Activated naive CD8-positive, alpha-beta T cell treated with anti-CD3 and anti-CD28 coated beads, Interleukin-2, amount 10 ng/mL, durations not matched to agents 7 days and 5 days (primary cell): ENCODE measurements around the gene WDR70. TPM values are rescaled to one million over a fixed set of nuclear protein-coding genes. Genes with fewer than 3 reads are reported as not detected.
"Not testable (repeated sequence)": the region's sequence is repeated elsewhere in the genome, so short reads cannot be mapped to it uniquely, and the experiment has no call there.

ENCODE experiments used
- ATAC-seq: fragments of 150-1000 bp; cut with Tn5 transposase; one replicate; pipeline ENCODE4 v1.10.0; 2021; ENCODE audit warnings: low read depth, moderate library complexity
- POLR2A ChIA-PET: fragments of 350-600 bp; sonication (Branson Sonifier 250); formaldehyde crosslinking; loops from one replicate; lab custom pipeline; 2021; ENCODE audit warnings: antibody characterized with exemption; lab: Charles Lee
- DNase-seq: peaks from one replicate; pipeline ENCODE4 v3.0.0; 2021
- H3K27ac Mint-ChIP-seq: one replicate; pipeline ENCODE4 v1.8.0; 2022; ENCODE audit warnings: mild to moderate bottlenecking, mixed read lengths
- H3K27me3 Mint-ChIP-seq: one replicate; pipeline ENCODE4 v1.8.0; 2022; ENCODE audit warnings: mild to moderate bottlenecking, moderate library complexity, mixed read lengths
- H3K36me3 Mint-ChIP-seq: one replicate; pipeline ENCODE4 v1.8.0; 2021; ENCODE audit warnings: mild to moderate bottlenecking, mixed read lengths
- H3K4me1 Mint-ChIP-seq: one replicate; pipeline ENCODE4 v1.8.0; 2021; ENCODE audit warnings: mixed read lengths
- H3K4me3 Mint-ChIP-seq: one replicate; pipeline ENCODE4 v1.8.0; 2022; ENCODE audit warnings: mild to moderate bottlenecking, moderate library complexity, mixed read lengths
- H3K9me3 Mint-ChIP-seq: one replicate; pipeline ENCODE4 v1.8.0; 2021; ENCODE audit warnings: mixed read lengths
- total RNA-seq, 2 experiments: library from RNA; stranded (reverse); gene quantifications; one replicate each; pipeline ENCODE4 v1.2.3, GENCODE V29; 2021

WDR70 gene
- total RNA-seq, 2 experiments from 2014 or later, result 35.8 to 37.6 TPM

DNA sequence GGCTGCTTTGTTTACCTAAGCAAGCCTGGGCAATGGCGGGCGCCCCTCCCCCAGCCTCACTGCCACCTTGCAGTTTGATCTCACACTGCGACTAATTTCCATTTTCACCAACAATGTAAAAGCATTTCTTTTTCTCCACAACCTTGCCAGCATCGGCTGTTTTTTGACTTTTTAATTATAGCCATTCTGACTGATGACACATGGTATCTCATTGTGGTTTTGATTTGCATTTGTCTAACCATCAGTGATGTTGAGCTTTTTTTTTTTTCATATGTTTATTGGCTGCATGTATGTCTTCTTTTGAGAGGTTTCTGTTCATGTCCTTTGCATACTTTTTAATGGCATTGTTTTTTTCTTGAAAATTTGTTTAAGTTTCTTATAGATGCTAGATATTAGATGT is 300.8 kb downstream of the WDR70 start:
- H3K27me3 Mint-ChIP-seq, H3K27ac Mint-ChIP-seq, H3K4me3 Mint-ChIP-seq, ATAC-seq, H3K4me1 Mint-ChIP-seq, POLR2A ChIA-PET, DNase-seq: not testable (repeated sequence)
- Mint-ChIP-seq H3K9me3 (peaks cover 25% of the 10 kb centered on the region), H3K36me3 (peaks cover 26% of the 10 kb centered on the region)

GRCh38 chr5:37683072-37683471 is 304.0 kb downstream of the WDR70 start:
- Mint-ChIP-seq H3K36me3 (peaks cover 25% of the 10 kb centered on the region), H3K27ac (no peak overlapping the region), H3K4me3 (no peak overlapping the region), H3K27me3 (no peaks in the 10 kb centered on the region), H3K9me3 (peaks cover 23% of the 10 kb centered on the region), H3K4me1 (no peaks in the 10 kb centered on the region)
- ATAC-seq, result no peak
- no peak for DNase-seq
- POLR2A ChIA-PET, result no interaction called here

- no peak for ATAC-seq
- no peak for DNase-seq
- Mint-ChIP-seq H3K4me1 (no peaks in the 10 kb centered on the region), H3K27me3 (no peaks in the 10 kb centered on the region), H3K9me3 (peaks cover 19% of the 10 kb centered on the region), H3K36me3 (peaks cover 25% of the 10 kb centered on the region), H3K27ac (no peak overlapping the region), H3K4me3 (no peak overlapping the region)
- POLR2A ChIA-PET, result no interaction called here
Observed at GRCh38 chr5:37685211-37685610, 306.1 kb downstream of the WDR70 start.

DNA sequence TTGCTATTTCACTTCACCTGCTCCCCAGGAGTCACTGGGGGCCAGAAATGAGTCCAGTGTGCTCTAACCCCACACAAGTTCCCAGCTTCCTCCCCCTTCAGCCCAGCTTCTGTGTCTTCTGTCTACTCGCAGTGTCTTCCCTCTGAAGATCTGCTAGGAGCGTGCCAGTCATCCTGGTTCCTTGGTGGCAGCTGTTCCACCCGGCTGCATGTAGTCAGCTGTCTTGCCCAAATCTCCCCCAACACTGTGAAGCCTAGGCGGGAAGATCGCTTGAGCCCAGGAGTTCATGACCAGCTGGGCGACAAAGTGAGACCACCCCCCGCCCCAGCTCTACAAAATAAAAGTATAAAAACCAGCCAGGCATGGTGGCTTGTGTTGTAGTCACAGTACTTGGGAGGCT is 306.7 kb downstream of the WDR70 start:
- Mint-ChIP-seq H3K4me1 (no peaks in the 10 kb centered on the region), H3K27ac (no peak overlapping the region), H3K9me3 (peaks cover 18% of the 10 kb centered on the region), H3K27me3 (no peaks in the 10 kb centered on the region), H3K4me3 (no peak overlapping the region), H3K36me3 (peaks cover 21% of the 10 kb centered on the region)
- POLR2A ChIA-PET, result no interaction called here
- no peak for DNase-seq
- ATAC-seq, result no peak

GRCh38 chr5:37688925-37689324 is 309.8 kb downstream of the WDR70 start:
- H3K27me3 Mint-ChIP-seq, H3K4me1 Mint-ChIP-seq, DNase-seq, ATAC-seq, H3K36me3 Mint-ChIP-seq, H3K27ac Mint-ChIP-seq, H3K4me3 Mint-ChIP-seq, H3K9me3 Mint-ChIP-seq, POLR2A ChIA-PET: not testable (repeated sequence)

- H3K27me3 Mint-ChIP-seq, DNase-seq, H3K4me3 Mint-ChIP-seq, POLR2A ChIA-PET, H3K4me1 Mint-ChIP-seq, ATAC-seq, H3K27ac Mint-ChIP-seq: not testable (repeated sequence)
- Mint-ChIP-seq H3K36me3 (peaks cover 15% of the 10 kb centered on the region), H3K9me3 (peaks cover 14% of the 10 kb centered on the region)
Observed at GRCh38 chr5:37694333-37694732, 315.2 kb downstream of the WDR70 start.

- POLR2A ChIA-PET, result no interaction called here
- no peak overlapping the region for H3K27ac Mint-ChIP-seq
- peaks cover 12% of the 10 kb centered on the region for H3K36me3 Mint-ChIP-seq
- no peak for ATAC-seq
- DNase-seq, result no peak
- H3K4me1 Mint-ChIP-seq, result no peaks in the 10 kb centered on the region
- H3K4me3 Mint-ChIP-seq, result no peak overlapping the region
- H3K9me3 Mint-ChIP-seq, result peaks cover 14% of the 10 kb centered on the region
- no peaks in the 10 kb centered on the region for H3K27me3 Mint-ChIP-seq
Observed at GRCh38 chr5:37694867-37695266, 315.7 kb downstream of the WDR70 start.

- peaks cover 11% of the 10 kb centered on the region for H3K36me3 Mint-ChIP-seq
- H3K4me1 Mint-ChIP-seq, result no peaks in the 10 kb centered on the region
- ATAC-seq, result no peak
- H3K4me3 Mint-ChIP-seq, result no peak overlapping the region
- no peaks in the 10 kb centered on the region for H3K27me3 Mint-ChIP-seq
- H3K9me3 Mint-ChIP-seq, result peaks cover 13% of the 10 kb centered on the region
- no peak for DNase-seq
- H3K27ac Mint-ChIP-seq, result no peak overlapping the region
- POLR2A ChIA-PET, result no interaction called here
Observed at GRCh38 chr5:37695647-37696046, 316.5 kb downstream of the WDR70 start.

DNA sequence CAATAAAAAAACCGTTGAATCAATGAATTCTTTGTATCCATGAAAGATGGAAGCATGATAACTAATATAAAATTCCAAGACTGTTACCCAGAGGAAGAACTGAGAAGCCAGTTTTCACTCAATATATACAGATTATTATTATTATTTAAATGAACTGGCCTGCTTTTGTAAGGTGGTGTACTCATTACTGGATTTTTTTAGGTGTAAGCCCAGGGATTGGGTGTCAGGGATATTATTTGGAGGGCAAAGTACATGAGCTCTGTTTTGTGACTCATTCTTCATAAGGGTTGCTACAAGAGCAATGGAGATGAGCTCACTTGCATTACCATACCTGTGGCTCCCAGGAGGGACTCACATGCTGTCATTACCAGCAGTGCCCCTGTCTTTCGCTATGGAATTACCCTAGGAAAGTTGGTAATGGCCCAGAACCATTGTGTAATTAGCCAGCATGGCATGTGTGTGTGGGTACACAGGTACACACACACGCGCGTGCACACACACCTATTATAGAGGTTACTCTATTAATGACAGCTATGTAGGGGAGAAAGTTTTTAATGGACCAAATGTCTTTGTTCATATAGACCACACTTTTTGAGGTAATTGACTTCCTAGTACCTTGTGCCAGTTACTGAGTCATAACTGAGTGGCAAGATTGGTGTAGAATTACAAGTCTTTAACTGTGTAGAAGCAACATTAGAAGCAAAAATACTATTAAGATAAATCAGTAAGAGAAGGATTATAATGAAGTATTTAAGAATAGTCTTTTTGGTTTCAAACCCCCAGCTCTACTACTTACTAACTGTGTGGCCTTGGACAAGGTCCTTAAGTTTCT is 317.3 kb downstream of the WDR70 start:
- peaks cover 11% of the 10 kb centered on the region for H3K36me3 Mint-ChIP-seq
- POLR2A ChIA-PET, result no interaction called here
- H3K9me3 Mint-ChIP-seq, result peaks cover 12% of the 10 kb centered on the region
- no peak for ATAC-seq
- H3K4me3 Mint-ChIP-seq, result no peak overlapping the region
- no peak for DNase-seq
- H3K27ac Mint-ChIP-seq, result no peak overlapping the region
- H3K27me3 Mint-ChIP-seq, result no peaks in the 10 kb centered on the region
- no peaks in the 10 kb centered on the region for H3K4me1 Mint-ChIP-seq

GRCh38 chr5:37701868-37702267 is 322.8 kb downstream of the WDR70 start:
- DNase-seq (no peak), ATAC-seq (no peak)
- no peaks in the 10 kb centered on the region for H3K9me3 Mint-ChIP-seq
- no peaks in the 10 kb centered on the region for H3K27me3 Mint-ChIP-seq
- POLR2A ChIA-PET, result no interaction called here
- H3K36me3 Mint-ChIP-seq, result peaks cover 10% of the 10 kb centered on the region
- H3K4me3 Mint-ChIP-seq, result no peak overlapping the region
- no peaks in the 10 kb centered on the region for H3K4me1 Mint-ChIP-seq
- no peak overlapping the region for H3K27ac Mint-ChIP-seq

GRCh38 chr5:37703841-37704241 is 324.7 kb downstream of the WDR70 start:
- ATAC-seq, result no peak
- POLR2A ChIA-PET, result no interaction called here
- DNase-seq, result no peak
- no peaks in the 10 kb centered on the region for H3K9me3 Mint-ChIP-seq
- no peak overlapping the region for H3K4me3 Mint-ChIP-seq
- H3K27me3 Mint-ChIP-seq, result no peaks in the 10 kb centered on the region
- H3K4me1 Mint-ChIP-seq, result no peaks in the 10 kb centered on the region
- no peak overlapping the region for H3K27ac Mint-ChIP-seq
- peaks cover 10% of the 10 kb centered on the region for H3K36me3 Mint-ChIP-seq

GRCh38 chr5:37704406-37704805 is 325.3 kb downstream of the WDR70 start:
- Mint-ChIP-seq H3K4me3 (no peak overlapping the region), H3K36me3 (peaks cover 10% of the 10 kb centered on the region), H3K9me3 (no peaks in the 10 kb centered on the region), H3K27ac (no peak overlapping the region), H3K4me1 (no peaks in the 10 kb centered on the region), H3K27me3 (no peaks in the 10 kb centered on the region)
- no peak for ATAC-seq
- DNase-seq, result no peak
- POLR2A ChIA-PET, result no interaction called here

- no peaks in the 10 kb centered on the region for H3K4me1 Mint-ChIP-seq
- peaks cover 6% of the 10 kb centered on the region for H3K36me3 Mint-ChIP-seq
- no peaks in the 10 kb centered on the region for H3K9me3 Mint-ChIP-seq
- H3K4me3 Mint-ChIP-seq, result no peak overlapping the region
- DNase-seq, result no peak
- no peak overlapping the region for H3K27ac Mint-ChIP-seq
- POLR2A ChIA-PET, result no interaction called here
- H3K27me3 Mint-ChIP-seq, result no peaks in the 10 kb centered on the region
- no peak for ATAC-seq
Observed at GRCh38 chr5:37709020-37709419, 329.9 kb downstream of the WDR70 start.

DNA sequence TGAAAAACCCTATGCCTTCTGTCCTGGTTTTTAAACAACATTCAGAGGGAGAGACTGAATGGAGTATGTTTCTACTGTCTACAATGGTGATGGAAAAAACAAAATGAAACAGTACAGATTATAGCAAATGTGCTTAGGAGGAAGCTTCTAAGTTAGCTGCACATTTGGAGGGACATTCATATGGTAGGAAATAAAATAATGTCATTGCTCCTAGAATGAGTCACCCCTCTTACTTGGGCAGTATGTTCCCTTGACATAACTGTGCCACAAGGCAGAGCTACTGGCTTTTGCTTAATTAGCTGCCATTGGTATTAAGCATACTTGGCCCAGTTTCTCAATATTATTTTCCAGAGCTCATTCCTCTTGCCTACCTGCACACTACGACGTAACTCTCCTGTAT is 331.8 kb downstream of the WDR70 start:
- ATAC-seq (no peak), DNase-seq (no peak)
- H3K4me3 Mint-ChIP-seq, result no peak overlapping the region
- H3K27ac Mint-ChIP-seq, result no peak overlapping the region
- H3K36me3 Mint-ChIP-seq, result peaks cover 7% of the 10 kb centered on the region
- POLR2A ChIA-PET, result no interaction called here
- H3K27me3 Mint-ChIP-seq, result no peaks in the 10 kb centered on the region
- H3K4me1 Mint-ChIP-seq, result no peaks in the 10 kb centered on the region
- no peaks in the 10 kb centered on the region for H3K9me3 Mint-ChIP-seq
